ENCODE data around the gene KRT37. TPM values are rescaled to one million over a fixed set of nuclear protein-coding genes. Genes with fewer than 3 reads are reported as not detected.
A peak's percentile ranks its signal among the peaks of the same experiment; 100 is the strongest.
"Not testable (repeated sequence)": the region's sequence is repeated elsewhere in the genome, so short reads cannot be mapped to it uniquely, and the experiment has no call there.

The KRT37 gene
- total and polyA plus RNA-seq, 7 experiments from 2014 or later: not detected

DNA sequence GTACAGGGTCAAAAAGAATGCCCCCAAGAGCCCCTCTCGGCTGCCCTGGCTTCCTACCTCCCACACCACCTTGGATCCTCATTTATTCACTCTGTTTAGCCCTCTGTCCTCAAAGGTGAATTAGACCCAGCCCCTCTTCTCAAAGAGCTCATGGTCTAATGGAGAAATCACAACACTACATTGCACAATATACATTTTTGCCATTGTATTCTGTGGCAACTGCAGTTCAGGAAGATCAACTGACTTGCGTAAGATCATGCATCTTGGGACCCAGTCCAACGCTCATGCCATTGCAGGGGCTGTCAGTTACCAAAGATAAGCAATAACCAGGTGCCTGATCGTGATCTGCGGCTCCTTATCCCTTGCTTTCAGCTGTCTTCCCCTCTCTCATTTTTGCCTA is 15.0 kb upstream of the KRT37 start:
- Mint-ChIP-seq H3K4me3 (no peak overlapping the region), H3K27ac (peak overlapping the region in 1 of 9 donors; percentile 22), H3K4me1 (peaks cover 0 to 10% (median 5%) of the 10 kb centered on the region in 7 donors), H3K27me3 (peaks cover 0 to 15% (median 4%) of the 10 kb centered on the region in 5 donors), H3K9me3 (peaks cover 0 to 6% (median 0%) of the 10 kb centered on the region in 11 donors), H3K36me3 (no peaks in the 10 kb centered on the region)
- H3K9me3 ChIP-seq (ENCODE audit: control insufficient read depth in 2 of 3, low read length in 3 of 3): no peaks in the 10 kb centered on the region
- H3K4me3 ChIP-seq (ENCODE audit: low read length): no peak overlapping the region
- H3K36me3 ChIP-seq (ENCODE audit: control insufficient read depth in 2 of 3, insufficient read depth in 3 of 3, low read length in 3 of 3): no peaks in the 10 kb centered on the region
- ATAC-seq (no peak), DNase-seq (no peak)
- ChIA-PET CTCF (no interaction called here), POLR2A (no interaction called here)
- H3K27me3 ChIP-seq (ENCODE audit: control insufficient read depth in 2 of 2, insufficient read depth in 2 of 2, low read length in 2 of 2): no peaks in the 10 kb centered on the region
- intact Hi-C loops (cut with micrococcal nuclease): no loop called here
- no peak overlapping the region for H3K27ac ChIP-seq (ENCODE audit: low read depth, low read length)
- no peaks in the 10 kb centered on the region for H3K4me1 ChIP-seq (ENCODE audit: control insufficient read depth in 2 of 2, insufficient read depth in 2 of 2, low read length in 2 of 2)

DNA sequence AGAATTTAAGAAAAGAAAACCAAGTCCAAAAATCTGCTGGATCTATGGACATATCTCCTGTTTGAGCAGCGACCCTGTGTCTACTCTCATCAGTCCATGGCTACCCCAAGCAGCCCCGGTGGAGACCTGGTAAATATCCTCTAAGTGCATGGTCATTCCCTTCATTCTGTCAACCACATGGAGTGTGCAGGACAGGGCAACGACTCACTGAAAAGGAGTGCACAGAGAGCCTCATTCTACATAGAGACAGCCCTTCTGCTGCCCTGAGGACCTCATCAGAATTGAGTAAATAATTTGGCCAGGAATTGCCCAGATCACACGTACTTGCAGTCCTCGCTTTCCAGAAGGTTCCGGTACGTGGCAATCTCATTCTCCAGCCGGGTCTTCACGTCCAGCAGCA is 13.4 kb upstream of the KRT37 start:
- Histone ChIP-seq H3K27ac (ENCODE audit: low read depth, low read length) (no peak overlapping the region), H3K4me3 (ENCODE audit: low read length) (no peak overlapping the region), H3K9me3 (ENCODE audit: control insufficient read depth in 2 of 3, low read length in 3 of 3) (no peaks in the 10 kb centered on the region), H3K4me1 (ENCODE audit: control insufficient read depth in 2 of 2, insufficient read depth in 2 of 2, low read length in 2 of 2) (no peaks in the 10 kb centered on the region), H3K36me3 (ENCODE audit: control insufficient read depth in 2 of 3, insufficient read depth in 3 of 3, low read length in 3 of 3) (no peaks in the 10 kb centered on the region), H3K27me3 (ENCODE audit: control insufficient read depth in 2 of 2, insufficient read depth in 2 of 2, low read length in 2 of 2) (no peaks in the 10 kb centered on the region)
- intact Hi-C loops (cut with micrococcal nuclease): no loop called here
- ChIA-PET POLR2A (no interaction called here), CTCF (no interaction called here)
- no peak for DNase-seq
- Mint-ChIP-seq H3K36me3 (no peaks in the 10 kb centered on the region), H3K27ac (no peak overlapping the region), H3K9me3 (peaks cover 0 to 6% (median 0%) of the 10 kb centered on the region in 11 donors), H3K27me3 (peaks cover 0 to 8% (median 0%) of the 10 kb centered on the region in 5 donors), H3K4me1 (peaks cover 0 to 15% (median 8%) of the 10 kb centered on the region in 7 donors), H3K4me3 (no peak overlapping the region)
- ATAC-seq: no peak

DNA sequence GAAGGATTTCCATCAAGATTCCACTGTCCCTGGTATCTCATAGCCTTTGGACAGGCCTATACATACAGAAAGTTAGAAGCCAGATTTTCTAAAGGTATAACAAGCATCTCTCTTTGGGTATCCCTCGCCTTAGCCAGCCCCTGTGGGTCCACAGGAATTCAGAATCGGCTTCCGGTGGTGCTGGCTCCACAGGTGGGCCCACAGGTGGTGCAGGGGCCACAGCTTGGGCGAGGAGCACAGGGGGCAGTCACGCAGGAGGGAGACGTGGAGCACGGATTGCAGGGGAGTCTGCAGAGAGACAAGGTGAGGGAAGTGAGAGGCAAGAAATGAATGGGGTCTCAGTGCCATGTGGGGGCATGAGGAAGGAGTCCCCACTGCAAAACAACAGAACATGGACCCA is 12.9 kb upstream of the KRT37 start:
- Mint-ChIP-seq H3K27me3 (peaks cover 0 to 8% (median 0%) of the 10 kb centered on the region in 5 donors), H3K27ac (no peak overlapping the region), H3K36me3 (no peaks in the 10 kb centered on the region), H3K4me1 (peaks cover 0 to 15% (median 8%) of the 10 kb centered on the region in 7 donors), H3K9me3 (peaks cover 0 to 6% (median 0%) of the 10 kb centered on the region in 11 donors), H3K4me3 (no peak overlapping the region)
- Histone ChIP-seq H3K27ac (ENCODE audit: low read depth, low read length) (no peak overlapping the region), H3K4me3 (ENCODE audit: low read length) (no peak overlapping the region), H3K36me3 (ENCODE audit: control insufficient read depth in 2 of 3, insufficient read depth in 3 of 3, low read length in 3 of 3) (no peaks in the 10 kb centered on the region), H3K9me3 (ENCODE audit: control insufficient read depth in 2 of 3, low read length in 3 of 3) (no peaks in the 10 kb centered on the region), H3K27me3 (ENCODE audit: control insufficient read depth in 2 of 2, insufficient read depth in 2 of 2, low read length in 2 of 2) (no peaks in the 10 kb centered on the region), H3K4me1 (ENCODE audit: control insufficient read depth in 2 of 2, insufficient read depth in 2 of 2, low read length in 2 of 2) (no peaks in the 10 kb centered on the region)
- ATAC-seq (no peak), DNase-seq (no peak)
- ChIA-PET POLR2A (no interaction called here), CTCF (no interaction called here)
- intact Hi-C loops (cut with micrococcal nuclease): no loop called here

DNA sequence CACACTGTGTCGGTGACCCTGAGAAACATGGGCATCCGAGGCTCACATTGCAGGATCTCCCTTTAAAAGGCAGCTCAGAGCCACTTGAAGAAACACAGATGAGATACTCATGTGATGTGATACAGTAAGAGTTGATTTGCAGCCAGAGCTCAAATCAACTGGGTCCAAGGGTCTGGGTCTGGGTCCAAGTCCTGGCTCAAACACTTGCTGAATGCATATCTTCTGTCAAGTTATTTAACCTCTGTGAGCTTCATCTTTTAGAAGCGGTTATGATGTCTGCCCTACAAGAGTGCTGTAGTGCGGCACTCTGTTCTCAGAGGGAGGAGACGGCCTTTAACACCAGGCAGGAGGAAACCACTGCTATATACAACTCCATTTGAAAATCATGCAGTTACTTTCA is 10.0 kb upstream of the KRT37 start:
- Histone ChIP-seq H3K9me3 (ENCODE audit: control insufficient read depth in 2 of 3, low read length in 3 of 3) (no peaks in the 10 kb centered on the region), H3K27me3 (ENCODE audit: control insufficient read depth in 2 of 2, insufficient read depth in 2 of 2, low read length in 2 of 2) (peaks cover 0 to 4% of the 10 kb centered on the region in 2 donors), H3K4me3 (ENCODE audit: low read length) (no peak overlapping the region), H3K4me1 (ENCODE audit: control insufficient read depth in 2 of 2, insufficient read depth in 2 of 2, low read length in 2 of 2) (no peaks in the 10 kb centered on the region), H3K27ac (ENCODE audit: low read depth, low read length) (no peak overlapping the region), H3K36me3 (ENCODE audit: control insufficient read depth in 2 of 3, insufficient read depth in 3 of 3, low read length in 3 of 3) (no peaks in the 10 kb centered on the region)
- DNase-seq (peak in 3 of 9 donors; percentile 7 to 37 (median 17)), ATAC-seq (no peak)
- Mint-ChIP-seq H3K9me3 (peaks cover 0 to 2% (median 0%) of the 10 kb centered on the region in 11 donors), H3K4me1 (peaks cover 0 to 14% (median 8%) of the 10 kb centered on the region in 7 donors), H3K27me3 (peaks cover 0 to 13% (median 0%) of the 10 kb centered on the region in 5 donors), H3K4me3 (peak overlapping the region in 1 of 10 donors; percentile 29), H3K27ac (peak overlapping the region in 5 of 9 donors; percentile 2 to 67 (median 56)), H3K36me3 (no peaks in the 10 kb centered on the region)
- ChIA-PET CTCF (no interaction called here), POLR2A (no interaction called here)
- intact Hi-C loops (cut with micrococcal nuclease): no loop called here

DNA sequence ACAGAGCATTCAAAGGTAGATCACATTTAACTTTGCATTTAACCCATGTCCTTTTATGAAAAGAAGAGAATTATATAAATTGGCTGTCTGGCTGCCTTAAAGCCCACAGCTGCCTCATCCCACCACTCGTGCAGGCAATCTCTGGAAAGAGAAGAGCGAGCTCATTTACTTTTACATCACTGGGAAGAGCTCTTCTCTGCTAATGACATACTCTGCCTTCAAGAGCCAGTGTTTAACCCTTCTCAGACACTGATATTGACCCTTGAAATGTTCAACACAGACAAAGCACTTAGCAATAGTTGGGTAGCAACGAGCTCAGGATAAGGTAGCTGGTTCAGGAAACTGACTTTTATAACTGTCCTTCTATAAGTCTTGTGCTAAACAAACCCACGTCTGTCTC is 9.6 kb upstream of the KRT37 start:
- H3K36me3 ChIP-seq (ENCODE audit: control insufficient read depth in 2 of 3, insufficient read depth in 3 of 3, low read length in 3 of 3): no peaks in the 10 kb centered on the region
- no peaks in the 10 kb centered on the region for H3K4me1 ChIP-seq (ENCODE audit: control insufficient read depth in 2 of 2, insufficient read depth in 2 of 2, low read length in 2 of 2)
- ChIA-PET POLR2A (no interaction called here), CTCF (no interaction called here)
- no peaks in the 10 kb centered on the region for H3K9me3 ChIP-seq (ENCODE audit: control insufficient read depth in 2 of 3, low read length in 3 of 3)
- no peak overlapping the region for H3K27ac ChIP-seq (ENCODE audit: low read depth, low read length)
- Mint-ChIP-seq H3K4me3 (no peak overlapping the region), H3K27me3 (peaks cover 0 to 13% (median 0%) of the 10 kb centered on the region in 5 donors), H3K4me1 (peaks cover 0 to 11% (median 8%) of the 10 kb centered on the region in 7 donors), H3K27ac (peak overlapping the region in 1 of 9 donors; percentile 28), H3K36me3 (no peaks in the 10 kb centered on the region), H3K9me3 (no peaks in the 10 kb centered on the region)
- peaks cover 0 to 4% of the 10 kb centered on the region in 2 donors for H3K27me3 ChIP-seq (ENCODE audit: control insufficient read depth in 2 of 2, insufficient read depth in 2 of 2, low read length in 2 of 2)
- ATAC-seq (no peak), DNase-seq (no peak)
- intact Hi-C loops (cut with micrococcal nuclease): no loop called here
- no peak overlapping the region for H3K4me3 ChIP-seq (ENCODE audit: low read length)

DNA sequence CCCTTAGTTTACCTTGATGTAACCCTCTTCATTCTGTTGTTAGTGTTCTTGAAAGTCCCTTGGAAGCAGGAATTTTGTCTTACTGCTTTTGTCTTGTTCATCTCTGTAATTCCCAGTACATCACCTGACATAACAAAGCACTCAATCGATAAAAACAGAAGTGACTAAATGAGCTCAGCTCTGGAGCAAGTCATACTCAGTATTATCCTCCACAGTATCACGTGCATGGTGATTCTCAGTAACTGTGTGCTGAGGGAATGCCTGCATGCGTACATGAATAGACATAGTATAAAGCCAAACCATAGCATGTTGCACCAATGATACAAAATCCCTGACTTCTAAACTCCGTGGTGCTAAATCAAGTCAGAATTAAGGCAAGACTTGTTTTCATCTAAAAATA is 9.2 kb upstream of the KRT37 start:
- Histone ChIP-seq H3K4me3 (ENCODE audit: low read length) (no peak overlapping the region), H3K27ac (ENCODE audit: low read depth, low read length) (no peak overlapping the region), H3K36me3 (ENCODE audit: control insufficient read depth in 2 of 3, insufficient read depth in 3 of 3, low read length in 3 of 3) (no peaks in the 10 kb centered on the region), H3K9me3 (ENCODE audit: control insufficient read depth in 2 of 3, low read length in 3 of 3) (no peaks in the 10 kb centered on the region), H3K27me3 (ENCODE audit: control insufficient read depth in 2 of 2, insufficient read depth in 2 of 2, low read length in 2 of 2) (peaks cover 0 to 4% of the 10 kb centered on the region in 2 donors), H3K4me1 (ENCODE audit: control insufficient read depth in 2 of 2, insufficient read depth in 2 of 2, low read length in 2 of 2) (no peaks in the 10 kb centered on the region)
- Mint-ChIP-seq H3K4me1 (peaks cover 0 to 11% (median 8%) of the 10 kb centered on the region in 7 donors), H3K36me3 (no peaks in the 10 kb centered on the region), H3K27ac (no peak overlapping the region), H3K9me3 (peaks cover 0 to 2% (median 0%) of the 10 kb centered on the region in 11 donors), H3K27me3 (peaks cover 0 to 13% (median 0%) of the 10 kb centered on the region in 5 donors), H3K4me3 (no peak overlapping the region)
- intact Hi-C loops (cut with micrococcal nuclease): no loop called here
- no peak for DNase-seq
- CTCF ChIA-PET: no interaction called here
- no peak for ATAC-seq
- POLR2A ChIA-PET: no interaction called here

DNA sequence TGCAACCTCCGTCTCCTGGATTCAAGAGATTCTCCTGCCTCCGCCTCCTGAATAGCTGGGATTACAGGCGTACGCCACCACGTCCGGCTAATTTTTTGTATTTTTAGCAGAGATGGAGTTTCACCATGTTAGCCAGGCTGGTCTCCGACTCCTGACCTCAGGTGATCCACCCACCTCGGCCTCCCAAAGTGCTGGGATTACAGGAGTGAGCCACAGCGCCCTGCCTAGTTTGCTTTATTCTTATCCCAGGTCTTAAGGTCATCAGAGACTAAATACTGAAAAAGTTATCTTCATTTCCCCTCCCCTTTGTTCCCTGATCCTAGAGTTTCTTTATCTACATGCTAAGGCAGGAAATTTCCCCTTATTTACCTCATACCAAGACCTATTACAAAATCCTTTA is 6.0 kb upstream of the KRT37 start:
- H3K4me3 Mint-ChIP-seq; H3K4me3 ChIP-seq (ENCODE audit: low read length); H3K9me3 Mint-ChIP-seq; H3K27ac ChIP-seq (ENCODE audit: low read depth, low read length); ATAC-seq; POLR2A ChIA-PET; H3K36me3 Mint-ChIP-seq; H3K4me1 ChIP-seq (ENCODE audit: control insufficient read depth in 2 of 2, insufficient read depth in 2 of 2, low read length in 2 of 2); H3K9me3 ChIP-seq (ENCODE audit: control insufficient read depth in 2 of 3, low read length in 3 of 3); DNase-seq; CTCF ChIA-PET; H3K27me3 ChIP-seq (ENCODE audit: control insufficient read depth in 2 of 2, insufficient read depth in 2 of 2, low read length in 2 of 2); H3K27ac Mint-ChIP-seq; H3K36me3 ChIP-seq (ENCODE audit: control insufficient read depth in 2 of 3, insufficient read depth in 3 of 3, low read length in 3 of 3); intact Hi-C loops (cut with micrococcal nuclease): not testable (repeated sequence)
- H3K27me3 Mint-ChIP-seq: peaks cover 0 to 23% (median 0%) of the 10 kb centered on the region in 5 donors
- peaks cover 0 to 11% (median 8%) of the 10 kb centered on the region in 7 donors for H3K4me1 Mint-ChIP-seq

All from naive thymus-derived CD4-positive, alpha-beta T cell (primary cell).